H1 (cell line): ENCODE measurements around the gene CDKL4. TPM values are rescaled to one million over a fixed set of nuclear protein-coding genes. Genes with fewer than 3 reads are reported as not detected.

Experiments
- CTCF ChIA-PET: fragments of 300-600 bp; sonication (Branson Sonifier 250); formaldehyde crosslinking; loops from one replicate; lab custom pipeline; 2021; ENCODE audit not compliant: partially characterized antibody; lab: Charles Lee
- POLR2A ChIA-PET: fragments of 300-600 bp; sonication (Branson Sonifier 250); formaldehyde crosslinking; loops from one replicate; lab custom pipeline; 2021; ENCODE audit warnings: inconsistent platforms; ENCODE audit not compliant: partially characterized antibody; lab: Charles Lee
- DNase-seq, 2 experiments: peaks; one replicate each; pipeline versions ENCODE4 v3.0.0 to v3.0.0-alpha.2; 2010 to 2022; ENCODE audit warnings: low spot score in 2 of 2, low read depth in 1 of 2, mixed read lengths in 1 of 2
- FAIRE-seq: peaks from 2 replicates; lab custom pipeline; 2011; peaks lifted over from hg19 to GRCh38; lab: Jason Lieb, UNC
- H2AFZ ChIP-seq: 2 replicates; pipeline ENCODE4 v1.8.1; 2012; ENCODE audit warnings: low read length, inconsistent platforms
- H2AK5ac ChIP-seq: 2 replicates; pipeline ENCODE4 v1.6.1; 2013; ENCODE audit warnings: low read depth, low read length
- H2BK120ac ChIP-seq: replicated peaks from 2 replicates; pipeline ENCODE3; 2013; ENCODE audit warnings: low read depth, low read length, inconsistent platforms
- H2BK12ac ChIP-seq: 2 replicates; pipeline ENCODE4 v1.6.1; 2013; ENCODE audit warnings: low read depth, low read length
- H2BK15ac ChIP-seq: 2 replicates; pipeline ENCODE4 v1.6.1; 2013; ENCODE audit warnings: low read length
- H2BK20ac ChIP-seq: 2 replicates; pipeline ENCODE4 v1.6.1; 2013; ENCODE audit warnings: low read length
- H2BK5ac ChIP-seq: 2 replicates; pipeline ENCODE4 v1.6.1; 2013; ENCODE audit warnings: low read depth, low read length
- H3K14ac ChIP-seq: 2 replicates; pipeline ENCODE4 v1.6.1; 2013; ENCODE audit warnings: inconsistent platforms; ENCODE audit not compliant: insufficient read length
- H3K18ac ChIP-seq: 2 replicates; pipeline ENCODE4 v1.6.1; 2013; ENCODE audit warnings: low read length; ENCODE audit errors: extremely low read depth
- H3K23ac ChIP-seq: 2 replicates; pipeline ENCODE4 v1.6.1; 2013; ENCODE audit warnings: inconsistent platforms; ENCODE audit not compliant: insufficient read length
- H3K23me2 ChIP-seq: 2 replicates; pipeline ENCODE4 v1.6.1; 2013; ENCODE audit warnings: low read depth, low read length
- H3K27ac ChIP-seq: 2 replicates; pipeline ENCODE4 v1.6.1; 2011; ENCODE audit warnings: low read depth, low read length, inconsistent platforms
- H3K27me3 ChIP-seq, 4 experiments: replicated peaks in 1 of 4; 1 replicate in 1 of 4; 2 replicates in 3 of 4; pipeline versions ENCODE4 v1.6.1 to v1.8.1; 2011 to 2013; ENCODE audit warnings: low read length in 3 of 4, mild to moderate bottlenecking in 3 of 4, inconsistent platforms in 2 of 4, mixed read lengths in 2 of 4, moderate library complexity in 1 of 4; ENCODE audit not compliant: control insufficient read depth in 3 of 4, insufficient read depth in 3 of 4; ENCODE audit errors: extremely low read depth in 1 of 4
- H3K36me3 ChIP-seq, 4 experiments: 2 replicates each; pipeline versions ENCODE4 v1.6.1 to v1.8.1; 2011 to 2013; ENCODE audit warnings: mild to moderate bottlenecking in 4 of 4, low read length in 3 of 4, moderate library complexity in 2 of 4, control low read depth in 1 of 4, inconsistent platforms in 1 of 4; ENCODE audit not compliant: insufficient read depth in 4 of 4, control insufficient read depth in 2 of 4
- H3K4ac ChIP-seq: replicated peaks from 2 replicates; pipeline ENCODE3; 2013; ENCODE audit warnings: low read length, low read depth, mixed read lengths, inconsistent platforms; ENCODE audit not compliant: insufficient read length
- H3K4me1 ChIP-seq, 4 experiments: replicated peaks in 1 of 4; 1 replicate in 1 of 4; 2 replicates in 3 of 4; pipeline versions ENCODE4 v1.6.1 to v1.8.1; 2011 to 2013; ENCODE audit warnings: low read length in 3 of 4, inconsistent platforms in 2 of 4, mixed read lengths in 1 of 4; ENCODE audit not compliant: insufficient read depth in 4 of 4, control insufficient read depth in 3 of 4
- H3K4me2 ChIP-seq, 2 experiments: 2 replicates each; pipeline versions ENCODE4 v1.6.1 to v1.8.1; 2011 to 2013; ENCODE audit warnings: low read depth in 2 of 2, low read length in 2 of 2, control low read depth in 1 of 2, inconsistent platforms in 1 of 2, mild to moderate bottlenecking in 1 of 2; ENCODE audit not compliant: insufficient read depth in 1 of 2
- H3K4me3 ChIP-seq, 4 experiments: fragments of 200-600, 300-600 bp in 1 of 4; sonication (generic), shearing (Covaris generic), sonication (Bioruptor Twin) in 1 of 4; 2 replicates each; pipeline versions ENCODE4 v1.5.1 to v1.8.1; 2011 to 2016; ENCODE audit warnings: low read length in 4 of 4, low read depth in 3 of 4, control low read depth in 2 of 4, inconsistent platforms in 2 of 4, mild to moderate bottlenecking in 2 of 4, mixed read lengths in 1 of 4, moderate library complexity in 1 of 4; ENCODE audit not compliant: insufficient read depth in 2 of 4; ENCODE audit errors: extremely low read depth in 1 of 4
- H3K56ac ChIP-seq: replicated peaks from 2 replicates; pipeline ENCODE3; 2013; ENCODE audit warnings: low read depth, mild to moderate bottlenecking, mixed read lengths, low read length, inconsistent platforms; ENCODE audit not compliant: insufficient read length
- H3K79me1 ChIP-seq: 2 replicates; pipeline ENCODE4 v1.6.1; 2013; ENCODE audit warnings: low read depth, low read length, control low read depth
- H3K79me2 ChIP-seq, 2 experiments: 2 replicates each; pipeline versions ENCODE4 v1.6.1 to v1.8.1; 2012 to 2013; ENCODE audit warnings: low read length in 2 of 2, mild to moderate bottlenecking in 2 of 2, inconsistent platforms in 1 of 2; ENCODE audit not compliant: insufficient read depth in 2 of 2, control insufficient read depth in 1 of 2
- H3K9ac ChIP-seq, 4 experiments: replicated peaks in 1 of 4; 1 replicate in 1 of 4; 2 replicates in 3 of 4; pipeline versions ENCODE4 v1.6.1 to v1.8.1; 2011 to 2013; ENCODE audit warnings: low read depth in 3 of 4, low read length in 3 of 4, control low read depth in 2 of 4, mild to moderate bottlenecking in 2 of 4, moderate library complexity in 2 of 4, inconsistent platforms in 1 of 4; ENCODE audit errors: extremely low read depth in 1 of 4
- H3K9me3 ChIP-seq, 2 experiments: 2 replicates each; pipeline versions ENCODE4 v1.6.1 to v1.8.1; 2012 to 2013; ENCODE audit warnings: mild to moderate bottlenecking in 2 of 2, moderate library complexity in 2 of 2, control low read depth in 1 of 2, inconsistent platforms in 1 of 2, low read depth in 1 of 2, low read length in 1 of 2, mixed read lengths in 1 of 2; ENCODE audit not compliant: insufficient read depth in 2 of 2
- H4K20me1 ChIP-seq, 2 experiments: replicated peaks in 1 of 2; 2 replicates each; pipeline versions ENCODE3 to v1.8.1; 2011 to 2013; ENCODE audit warnings: inconsistent platforms in 2 of 2, low read length in 2 of 2, mild to moderate bottlenecking in 1 of 2; ENCODE audit not compliant: insufficient read depth in 2 of 2, control insufficient read depth in 1 of 2
- H4K5ac ChIP-seq: 2 replicates; pipeline ENCODE4 v1.6.1; 2013; ENCODE audit warnings: low read length, low read depth, mixed read lengths, inconsistent platforms; ENCODE audit not compliant: insufficient read length
- H4K8ac ChIP-seq: 2 replicates; pipeline ENCODE4 v1.8.0; 2013; ENCODE audit warnings: mild to moderate bottlenecking, moderate library complexity, low read length, inconsistent platforms; ENCODE audit not compliant: insufficient read depth; ENCODE audit errors: extremely low read depth
- H4K91ac ChIP-seq: replicated peaks from 2 replicates; pipeline ENCODE3; 2013; ENCODE audit warnings: low read length, mixed read lengths, inconsistent platforms; ENCODE audit not compliant: insufficient read length
- BCL11A ChIP-seq, 2 experiments: IDR thresholded peaks; one replicate each; pipeline ENCODE4 v1.6.1; 2011; ENCODE audit warnings: low read depth in 2 of 2, low read length in 2 of 2, mild to moderate bottlenecking in 2 of 2
- CBX5 ChIP-seq: fragments of 300-800, 300-1000 bp; sonication (generic); IDR thresholded peaks from 2 replicates; pipeline ENCODE4 v1.7.1; 2016; ENCODE audit warnings: antibody characterized with exemption, low read length, low read depth
- CEBPB ChIP-seq: IDR thresholded peaks from 2 replicates; pipeline ENCODE4 v1.6.1; 2012; ENCODE audit warnings: low read depth, low read length
- CHD1 ChIP-seq: IDR thresholded peaks from 2 replicates; pipeline ENCODE4 v1.6.1; 2012; ENCODE audit warnings: low read depth, low read length, improper control_type of control experiment
- CHD2 ChIP-seq: IDR thresholded peaks from 2 replicates; pipeline ENCODE4 v1.6.1; 2012; ENCODE audit warnings: low read length, improper control_type of control experiment
- CTCF ChIP-seq, 3 experiments: IDR thresholded peaks; 1 replicate in 2 of 3; 2 replicates in 1 of 3; pipeline versions ENCODE4 v1.5.1 to v1.6.1; 2011; ENCODE audit warnings: low read length in 3 of 3, mild to moderate bottlenecking in 3 of 3, inconsistent platforms in 2 of 3, low read depth in 1 of 3, moderate library complexity in 1 of 3; ENCODE audit not compliant: insufficient read depth in 1 of 3; ENCODE audit errors: control extremely low read depth in 1 of 3
- FOSL1 ChIP-seq: IDR thresholded peaks from 2 replicates; pipeline ENCODE4 v1.6.1; 2011; ENCODE audit warnings: mild to moderate bottlenecking, low read depth, low read length, moderate library complexity; ENCODE audit not compliant: insufficient read depth
- KDM4A ChIP-seq: IDR thresholded peaks from one replicate; pipeline ENCODE4 v1.7.1; 2012; ENCODE audit warnings: low read depth, mild to moderate bottlenecking, moderate library complexity, low read length, inconsistent platforms; ENCODE audit not compliant: severe bottlenecking
- TAF1 ChIP-seq: IDR thresholded peaks from 2 replicates; pipeline ENCODE4 v1.6.1; 2011; ENCODE audit warnings: mild to moderate bottlenecking, low read depth, low read length
- TEAD4 ChIP-seq: IDR thresholded peaks from 2 replicates; pipeline ENCODE4 v1.6.1; 2012; ENCODE audit warnings: low read depth, low read length, inconsistent platforms, mixed read lengths
- USF2 ChIP-seq: IDR thresholded peaks from 2 replicates; pipeline ENCODE4 v1.6.1; 2011; ENCODE audit warnings: low read length, improper control_type of control experiment
- WGBS, 2 experiments: shearing (Covaris generic) in 1 of 2; methylation state at CpG; one replicate each; pipeline versions ENCODE4 v1.1.6 to v1.1.7; 2013 to 2015; ENCODE audit warnings: low lambda C conversion rate in 2 of 2, mixed read lengths in 2 of 2, inconsistent platforms in 1 of 2, low coverage in 1 of 2, missing lambda C conversion rate in 1 of 2; ENCODE audit not compliant: insufficient replicate concordance in 2 of 2, insufficient coverage in 1 of 2, insufficient read length in 1 of 2; ENCODE audit errors: extremely low coverage in 1 of 2, missing lambda C conversion rate in 1 of 2; 5-methylcytosine and 5-hydroxymethylcytosine counted together
- polyA plus RNA-seq, 7 experiments: library from polyadenylated mRNA; depleted of rRNA in 3 of 7; stranded (reverse) in 5 of 7; unstranded in 2 of 7; fragments of >200 nt in 5 of 7; fragments of 200-250 nt in 2 of 7; gene quantifications; 1 replicate in 5 of 7; 2 replicates in 1 of 7; 4 replicates in 1 of 7; pipeline versions ENCODE4 v1.2.1 to v1.2.3, GENCODE V29; 2011 to 2013; ENCODE audit warnings: missing spikeins in 2 of 7, mixed read lengths in 2 of 7
- total RNA-seq: library from RNA; stranded (reverse); fragmentation: NEBNext Ultra II Directional; extraction: Animal tissue kit (Norgen Biotek cat#: 25700); gene quantifications from 2 replicates; pipeline ENCODE4 v1.2.1, GENCODE V29; 2021

CDKL4 gene
- total and polyA plus RNA-seq, 2 of the 8 experiments (the other 6 are each of a cell fraction or from before 2014, with no cell fraction given): not detected

- no peak overlapping the region for H3K9ac ChIP-seq
- H3K23ac ChIP-seq: no peak overlapping the region
- no peak overlapping the region for H2BK5ac ChIP-seq
- H2AFZ ChIP-seq: no peak overlapping the region
- DNase-seq: no peak
- H2AK5ac ChIP-seq: no peak overlapping the region
- no peak overlapping the region for H4K91ac ChIP-seq
- no peak for FAIRE-seq
- no peak overlapping the region for H3K56ac ChIP-seq
- no peaks in the 10 kb centered on the region for H3K36me3 ChIP-seq
- no peak overlapping the region for H3K4ac ChIP-seq
- H2BK15ac ChIP-seq: no peak overlapping the region
- H4K8ac ChIP-seq: no peak overlapping the region
- H2BK20ac ChIP-seq: no peak overlapping the region
- no peak overlapping the region for H2BK120ac ChIP-seq
- no peak overlapping the region for H3K4me2 ChIP-seq
- 0 out of 2 replicates have a peak, but pooled peaks cover under 1% of the 10 kb centered on the region for H3K79me1 ChIP-seq
- no peaks in the 10 kb centered on the region for H4K20me1 ChIP-seq
- WGBS, 2 experiments: 92% methylated on average over 1 of the region's 1 CpG; no CpG with 5 or more reads in 1 of the 2 experiments
- H3K79me2 ChIP-seq: 0 out of 4 replicates have a peak, but pooled peaks cover 0 to 2% of the 10 kb centered on the region in 2 experiments
- H3K27ac ChIP-seq: no peak overlapping the region
- H3K27me3 ChIP-seq: no peaks in the 10 kb centered on the region
- H4K5ac ChIP-seq: no peak overlapping the region
- peaks cover 0 to 7% (median 2%) of the 10 kb centered on the region in 4 experiments; a peak in 4 of 7 replicates for H3K4me1 ChIP-seq
- ChIA-PET POLR2A (interaction anchor here (1.0 to 1.1 kb wide), 2 partner anchors 9 to 233 kb away, joined by 3 read pairs; no protein-coding TSS in a partner anchor), CTCF (interaction anchor here (0.8 to 1.4 kb wide), 3 partner anchors 14 to 114 kb away, joined by 4 to 7 read pairs (median 4); no protein-coding TSS in a partner anchor)
- H3K23me2 ChIP-seq: peaks cover 8% of the 10 kb centered on the region; the same call in 1 of the 2 replicates
- H3K14ac ChIP-seq: no peak overlapping the region
- no peak overlapping the region for H3K4me3 ChIP-seq
- H2BK12ac ChIP-seq: no peak overlapping the region
- H3K9me3 ChIP-seq: no peaks in the 10 kb centered on the region
- H3K18ac ChIP-seq: no peak overlapping the region
- TF ChIP-seq CTCF (IDR thresholded peaks at IDR 0.05; ENCODE audit: control extremely low read depth in 1 of 3, insufficient read depth in 1 of 3, low read depth in 1 of 3, low read length in 3 of 3) (no peak), CEBPB (no peak), CBX5 (no peak), BCL11A (IDR thresholded peaks at IDR 0.05; ENCODE audit: low read depth in 2 of 2, low read length in 2 of 2) (no peak), KDM4A (no peak), TAF1 (no peak), CHD1 (no peak), CHD2 (no peak), FOSL1 (no peak), USF2 (no peak), TEAD4 (no peak)
These were observed 115.8 kb downstream of the CDKL4 start for GRCh38 chr2:39127973-39128372.
